SU-DHL-6 (cell line): ENCODE measurements around the gene INF2.
"Not testable (repeated sequence)": the region's sequence is repeated elsewhere in the genome, so short reads cannot be mapped to it uniquely, and the experiment has no call there.

Source experiments
- EZH2phosphoT487 ChIP-seq: fragments of 200-600 bp; sonication (generic), shearing (Covaris generic); conservative IDR thresholded peaks from 2 replicates; pipeline ENCODE4 v1.6.1; 2018; ENCODE audit warnings: mild to moderate bottlenecking, antibody characterized with exemption, low read length, moderate library complexity, mixed read lengths
- TF ChIP-seq, protein P1 (sequence below): fragments of 200-600 bp; sonication (generic); IDR thresholded peaks from one replicate; pipeline ENCODE4 v1.5.1; 2017; ENCODE audit warnings: antibody characterized with exemption, mild to moderate bottlenecking, low read length, moderate library complexity; ENCODE audit not compliant: insufficient read depth, poor library complexity, severe bottlenecking

DNA sequence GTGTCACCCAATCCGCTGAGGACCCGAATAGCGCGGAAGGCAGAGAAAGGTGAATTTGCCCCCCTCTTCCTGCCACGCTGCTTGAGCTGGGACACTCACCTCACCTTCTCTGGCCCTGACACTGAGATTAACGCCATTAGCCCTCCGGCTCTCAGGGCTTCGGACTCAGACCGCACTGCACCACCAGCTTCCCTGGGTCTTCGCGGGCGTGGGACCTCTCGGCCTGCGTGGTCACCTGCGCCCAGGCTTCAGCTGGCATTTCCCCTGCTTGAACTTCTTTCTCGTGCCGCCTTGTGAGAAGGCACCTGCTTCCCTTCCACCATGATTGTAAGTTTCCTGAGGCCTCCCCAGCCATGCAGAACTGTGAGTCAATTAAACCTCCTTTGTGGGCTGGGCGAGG, 26.9 kb upstream of the INF2 start:
- TF ChIP-seq, protein P1, sequence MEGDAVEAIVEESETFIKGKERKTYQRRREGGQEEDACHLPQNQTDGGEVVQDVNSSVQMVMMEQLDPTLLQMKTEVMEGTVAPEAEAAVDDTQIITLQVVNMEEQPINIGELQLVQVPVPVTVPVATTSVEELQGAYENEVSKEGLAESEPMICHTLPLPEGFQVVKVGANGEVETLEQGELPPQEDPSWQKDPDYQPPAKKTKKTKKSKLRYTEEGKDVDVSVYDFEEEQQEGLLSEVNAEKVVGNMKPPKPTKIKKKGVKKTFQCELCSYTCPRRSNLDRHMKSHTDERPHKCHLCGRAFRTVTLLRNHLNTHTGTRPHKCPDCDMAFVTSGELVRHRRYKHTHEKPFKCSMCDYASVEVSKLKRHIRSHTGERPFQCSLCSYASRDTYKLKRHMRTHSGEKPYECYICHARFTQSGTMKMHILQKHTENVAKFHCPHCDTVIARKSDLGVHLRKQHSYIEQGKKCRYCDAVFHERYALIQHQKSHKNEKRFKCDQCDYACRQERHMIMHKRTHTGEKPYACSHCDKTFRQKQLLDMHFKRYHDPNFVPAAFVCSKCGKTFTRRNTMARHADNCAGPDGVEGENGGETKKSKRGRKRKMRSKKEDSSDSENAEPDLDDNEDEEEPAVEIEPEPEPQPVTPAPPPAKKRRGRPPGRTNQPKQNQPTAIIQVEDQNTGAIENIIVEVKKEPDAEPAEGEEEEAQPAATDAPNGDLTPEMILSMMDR, result not testable (repeated sequence)
- not testable (repeated sequence) for TF ChIP-seq EZH2phosphoT487
